H1 (cell line): ENCODE data around the gene KLF13. TPM values are rescaled to one million over a fixed set of nuclear protein-coding genes. Genes with fewer than 3 reads are reported as not detected.

Experiments used
- KDM5A ChIP-seq: fragments of 200-600 bp; IDR thresholded peaks from 2 replicates; pipeline ENCODE4 v1.7.1; 2012; ENCODE audit warnings: mild to moderate bottlenecking, low read length, inconsistent platforms, mixed read lengths
- RNF2 ChIP-seq: fragments of 200-900, 300-1000 bp; sonication (generic); IDR thresholded peaks from 2 replicates; pipeline ENCODE4 v1.7.1; 2016; ENCODE audit warnings: borderline replicate concordance, low read depth, mild to moderate bottlenecking, antibody characterized with exemption, low read length; ENCODE audit not compliant: poor library complexity, severe bottlenecking; ENCODE audit errors: missing control alignments
- TAF7 ChIP-seq: optimal IDR thresholded peaks from 2 replicates; pipeline ENCODE3; 2011; ENCODE audit warnings: low read depth, mild to moderate bottlenecking, inconsistent platforms, low read length, moderate library complexity, borderline replicate concordance
- polyA plus RNA-seq, 7 experiments: library from polyadenylated mRNA; depleted of rRNA in 3 of 7; stranded (reverse) in 5 of 7; unstranded in 2 of 7; fragments of >200 nt in 5 of 7; fragments of 200-250 nt in 2 of 7; gene quantifications; 1 replicate in 5 of 7; 2 replicates in 1 of 7; 4 replicates in 1 of 7; pipeline versions ENCODE4 v1.2.1 to v1.2.3, GENCODE V29; 2011 to 2013; ENCODE audit warnings: missing spikeins in 2 of 7, mixed read lengths in 2 of 7
- total RNA-seq: library from RNA; stranded (reverse); fragmentation: NEBNext Ultra II Directional; extraction: Animal tissue kit (Norgen Biotek cat#: 25700); gene quantifications from 2 replicates; pipeline ENCODE4 v1.2.1, GENCODE V29; 2021

KLF13 gene
- total and polyA plus RNA-seq, 2 of the 8 experiments (the other 6 are each of a cell fraction or from before 2014, with no cell fraction given) = 18.3 to 33.4 TPM

- TF ChIP-seq TAF7 (no peak), RNF2 (no peak), KDM5A (no peak)
- TF ChIP-seq, all 59 proteins: peak for 0
These were observed 25.7 kb downstream of the KLF13 start (continued) for GRCh38 chr15:31352339-31352751.
